GM21381 (cell line): ENCODE measurements around the gene GDPD3.

ENCODE experiments used
- ATAC-seq: cut with Tn5 transposase; IDR thresholded peaks from one replicate; pipeline ENCODE4 v1.9.1; 2021; ENCODE audit warnings: mild to moderate bottlenecking, moderate library complexity; ENCODE audit not compliant: unreplicated experiment

The GDPD3 gene

DNA sequence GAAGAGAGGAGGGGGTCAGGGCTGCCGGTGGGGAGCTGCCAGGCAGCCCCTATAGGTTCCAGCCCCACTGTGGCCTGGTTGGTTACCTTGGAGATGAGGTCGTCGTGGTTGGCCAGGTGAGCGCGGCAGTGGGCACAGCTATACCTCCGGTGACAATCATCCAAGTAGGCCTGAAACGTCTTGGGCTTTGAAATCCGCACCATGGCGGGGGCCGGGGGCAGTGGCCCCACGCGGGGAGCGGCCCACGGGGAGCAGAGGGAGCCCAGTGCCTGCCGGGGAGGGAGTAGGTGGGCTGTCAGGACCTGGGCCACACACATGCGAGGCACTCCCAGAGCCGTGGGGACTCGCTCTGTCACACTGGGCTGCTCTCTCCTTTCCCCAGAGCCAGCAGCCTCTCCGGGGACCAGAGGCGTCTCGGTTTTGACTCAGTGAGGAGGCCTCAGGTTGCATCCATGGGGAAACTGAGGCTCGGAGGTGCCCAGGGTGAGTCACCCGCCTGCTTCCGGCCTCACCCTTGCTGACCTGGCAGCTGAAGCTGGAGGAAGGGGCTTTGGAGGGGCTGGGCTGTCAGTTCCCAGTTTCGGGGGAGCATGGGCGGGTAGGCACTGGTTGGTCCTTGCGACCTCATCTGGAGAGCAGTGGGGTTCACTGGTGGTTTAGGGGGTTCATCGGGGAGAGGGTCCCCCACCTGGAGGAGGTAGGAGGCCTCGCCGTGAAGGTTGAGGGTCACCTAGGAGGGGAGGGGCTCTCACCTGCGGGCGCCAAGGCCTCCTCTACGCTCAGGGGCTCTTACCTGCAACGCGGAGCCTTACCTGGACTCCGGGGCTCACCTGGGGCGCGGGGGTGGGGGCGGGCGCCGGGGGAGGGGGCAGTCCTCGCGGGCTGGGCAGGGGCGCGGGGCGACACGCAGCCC lies 17.9 kb downstream of the GDPD3 start:
- ATAC-seq = no peak

- no peak for ATAC-seq
Measured at GRCh38 chr16:30094541-30095165, 18.7 kb downstream of the GDPD3 start.

DNA sequence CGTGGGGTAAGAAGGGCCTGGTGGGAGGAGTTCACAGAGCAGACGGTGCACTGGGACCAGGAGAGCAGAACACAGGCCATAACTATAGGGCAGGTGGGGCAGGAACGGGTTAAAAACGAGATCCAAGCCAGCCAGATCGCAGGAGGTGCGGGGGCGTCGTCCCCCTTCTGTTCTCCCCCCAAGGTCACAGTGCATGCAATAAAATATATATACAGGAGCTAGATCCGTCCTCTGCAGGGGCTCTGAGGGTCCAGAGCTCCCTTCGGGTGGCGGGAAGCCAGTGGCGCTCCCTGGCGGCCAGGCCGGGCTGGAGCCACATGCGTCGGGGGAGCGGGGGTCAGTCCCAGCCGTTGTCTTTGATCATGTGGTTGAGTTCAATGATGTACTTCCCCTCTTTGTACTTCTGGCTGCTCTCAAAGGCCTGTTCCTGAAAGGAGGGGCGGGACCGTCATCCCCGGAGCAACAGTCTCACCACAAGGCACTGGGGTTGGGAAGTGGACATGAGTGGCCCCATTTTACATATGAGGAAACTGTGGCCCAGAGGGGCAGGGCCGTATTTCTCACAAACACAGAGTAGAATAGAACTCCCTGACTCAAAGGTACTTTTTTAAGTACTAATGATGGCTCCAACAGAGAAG lies 20.8 kb downstream of the GDPD3 start:
- peak; percentile 43 for ATAC-seq

DNA sequence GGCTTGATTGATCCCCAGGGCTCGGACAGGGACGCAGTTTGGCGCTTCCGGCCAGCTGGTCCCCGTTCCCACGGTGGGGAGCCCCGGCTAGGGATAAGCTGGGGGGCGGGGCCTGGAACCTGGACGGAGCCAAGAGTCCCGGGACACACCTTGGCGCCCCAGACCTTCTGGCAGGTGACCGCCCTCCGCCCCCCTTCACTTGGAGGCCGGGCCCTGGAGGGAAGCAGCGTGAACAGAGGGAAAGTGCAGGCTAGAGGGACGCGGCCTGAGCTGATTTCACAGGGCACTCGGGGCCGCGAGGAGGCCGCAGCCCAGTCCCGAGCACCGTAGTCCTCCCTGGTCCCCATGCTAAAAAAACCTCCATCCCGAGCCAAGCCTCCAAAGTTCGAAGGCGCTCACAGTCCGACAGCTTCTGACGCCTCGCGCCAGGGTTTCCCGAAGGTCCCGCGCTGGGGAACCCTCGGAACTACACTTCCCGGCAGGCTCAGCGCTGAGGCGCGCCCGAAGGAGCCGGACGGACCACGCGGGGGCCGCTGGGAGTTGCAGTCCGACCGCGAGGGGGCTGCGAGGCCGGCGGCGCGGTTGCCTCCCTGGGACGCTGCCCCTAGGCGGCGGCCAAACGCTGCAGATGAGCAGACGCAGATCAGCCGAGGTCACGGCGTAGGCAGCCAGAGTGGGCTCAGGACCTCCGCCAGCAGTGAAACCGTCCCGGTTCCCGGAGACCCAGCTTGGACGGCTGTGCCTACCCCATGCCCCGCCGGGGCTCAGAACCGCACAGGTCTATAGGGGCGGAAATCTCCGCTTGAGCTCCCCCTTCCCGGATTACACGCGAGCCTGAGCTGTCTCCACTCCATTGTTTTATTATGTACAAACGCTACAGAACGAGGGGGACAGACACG lies 21.6 kb downstream of the GDPD3 start, which contains the start of gene TBX6:
Gene TBX6 (minus strand): TSS at position 451 of the 899 bp plus-strand sequence. CDS start 731 bp downstream, outside the sequence.
- ATAC-seq = peak; percentile 62

DNA sequence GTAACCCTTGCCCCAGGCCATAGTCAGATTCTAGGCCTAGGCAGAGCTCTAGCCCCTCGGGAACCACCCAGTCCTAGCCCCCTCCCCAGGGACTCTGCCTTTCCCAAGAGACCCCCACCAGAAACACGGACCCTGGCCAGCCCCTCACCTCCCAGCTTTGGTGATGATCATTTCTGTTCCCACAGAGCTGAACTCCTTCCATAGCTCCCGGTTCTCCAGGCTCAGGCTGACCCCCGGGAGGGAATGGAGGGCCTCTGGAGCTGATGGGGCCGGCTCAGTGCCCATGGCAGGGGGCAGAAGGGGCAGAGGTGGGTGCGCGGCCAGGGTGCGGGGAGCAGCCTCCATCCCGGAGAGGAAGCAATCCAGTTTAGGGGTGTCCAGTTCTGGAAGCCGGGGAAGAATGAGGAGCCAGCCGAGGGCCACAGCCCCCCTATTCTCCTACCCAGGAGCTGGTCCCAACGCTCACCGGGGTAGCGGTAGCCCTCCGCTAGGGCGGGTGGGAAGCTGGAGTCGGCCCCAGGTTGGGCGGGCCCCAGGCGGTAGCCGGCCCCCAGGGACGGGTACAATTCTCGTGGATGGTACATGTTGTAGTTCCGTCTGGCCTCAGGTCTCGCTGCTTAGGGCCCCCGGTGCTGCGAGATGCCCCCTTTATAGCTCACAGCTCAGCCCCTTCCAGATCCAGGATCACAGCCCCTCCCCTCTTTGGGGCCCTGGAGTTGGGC lies 22.6 kb downstream of the GDPD3 start:
- no peak for ATAC-seq

DNA sequence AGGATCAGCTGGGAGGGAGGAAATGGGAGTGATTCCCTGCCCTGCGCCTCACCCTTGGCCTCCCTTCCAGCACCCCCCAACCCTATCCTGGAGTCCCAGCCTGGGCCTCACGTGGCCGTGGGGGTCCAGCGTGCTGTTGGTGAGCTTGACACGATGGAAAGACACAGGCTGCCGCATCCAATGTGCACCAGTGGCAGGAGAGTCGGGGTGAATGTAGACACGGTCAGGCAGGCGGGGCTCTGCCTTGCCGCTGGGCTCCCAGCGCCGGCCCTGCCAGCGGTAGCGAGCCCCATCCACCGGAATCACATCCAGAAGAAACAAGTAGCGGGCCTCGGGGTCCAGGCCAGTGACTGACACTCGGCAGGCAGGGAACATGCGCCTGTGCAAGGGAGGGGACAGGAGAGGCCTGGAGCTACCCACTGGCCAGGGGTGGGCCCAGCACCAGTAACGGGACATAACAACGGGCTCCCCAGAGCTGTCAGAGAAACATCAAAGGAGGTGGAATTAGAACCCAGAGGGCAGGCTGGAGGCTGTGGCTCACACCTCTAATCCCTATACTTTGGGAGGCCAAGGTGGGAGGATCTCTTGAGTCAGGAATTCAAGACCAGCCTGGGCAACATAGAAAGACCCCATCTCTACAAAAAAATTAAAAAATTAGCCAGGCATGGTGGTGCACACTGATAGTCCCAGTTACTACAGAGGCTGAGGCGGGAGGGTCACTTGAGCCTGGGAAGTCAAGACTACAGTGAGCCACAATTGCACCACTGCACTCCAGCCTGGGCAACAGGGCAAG lies 24.3 kb downstream of the GDPD3 start:
- ATAC-seq = no peak

DNA sequence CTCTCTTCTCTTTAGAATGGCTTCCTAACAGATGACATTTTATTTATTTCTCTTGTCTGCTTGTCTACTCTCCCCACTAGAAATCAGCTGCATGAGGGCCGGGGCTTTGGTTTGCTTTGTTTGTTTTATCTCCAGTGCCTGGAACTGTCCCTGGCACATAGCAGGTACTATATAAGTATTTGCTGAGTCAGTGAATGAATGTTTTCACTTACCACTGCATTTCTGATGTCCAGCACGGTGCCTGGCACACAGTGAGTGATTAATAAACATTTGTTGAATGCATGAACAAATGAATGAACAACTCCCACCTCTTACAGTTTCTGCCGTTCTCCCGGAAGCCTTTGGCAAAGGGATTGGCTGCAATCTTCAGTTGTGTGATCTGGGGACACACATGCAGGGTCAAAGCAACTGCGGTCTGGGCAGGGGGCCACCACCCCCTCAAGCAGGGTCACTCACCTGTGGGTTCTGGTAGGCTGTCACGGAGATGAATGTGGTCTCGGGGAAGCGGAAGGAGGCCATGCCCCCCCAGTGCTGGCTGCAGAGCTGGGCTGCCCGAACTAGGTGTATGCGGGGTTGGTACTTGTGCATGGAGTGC lies 25.0 kb downstream of the GDPD3 start:
- no peak for ATAC-seq

- ATAC-seq = no peak
Measured at GRCh38 chr16:30087181-30087898, 26.0 kb downstream of the GDPD3 start.

DNA sequence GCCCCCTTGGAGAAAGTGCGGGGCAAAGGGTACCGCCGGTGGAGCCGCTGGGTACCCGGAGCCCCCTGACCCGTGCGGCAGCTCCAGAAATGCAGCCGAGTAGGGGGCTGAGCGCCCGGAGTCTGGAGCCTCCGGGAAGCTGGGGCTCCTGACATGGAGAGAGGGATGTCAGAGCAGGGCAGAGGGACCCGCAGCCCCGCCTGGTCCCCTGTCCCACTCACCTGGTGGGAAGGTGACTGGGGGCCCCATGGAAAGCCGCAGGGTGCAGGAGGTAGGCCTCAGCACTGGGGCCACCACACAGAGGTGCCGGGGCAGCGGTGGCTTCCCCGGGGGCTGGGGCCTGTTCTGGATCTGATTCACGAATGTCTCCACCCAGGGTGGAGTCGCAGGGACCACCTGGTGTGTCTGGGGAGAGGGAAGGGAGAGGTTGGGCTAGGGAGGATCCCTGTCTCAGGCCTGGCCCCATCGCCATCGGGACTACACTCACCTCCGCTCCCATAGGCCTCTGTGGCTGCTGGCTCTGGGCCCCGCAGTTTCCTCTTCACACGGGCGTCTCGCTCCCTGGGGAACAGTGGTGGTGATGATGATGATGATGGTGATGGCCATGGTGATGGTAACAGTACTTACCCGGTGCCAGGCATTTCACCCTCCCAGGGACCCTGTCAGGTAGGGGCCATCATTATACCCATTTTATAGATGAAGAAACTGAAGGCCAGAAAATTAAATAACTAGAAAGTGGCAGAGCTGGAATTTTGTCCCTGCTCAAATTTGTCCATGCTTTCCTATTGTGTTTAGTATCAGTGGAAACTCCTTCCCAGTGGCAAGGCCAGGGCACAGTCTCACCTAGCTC lies 26.8 kb downstream of the GDPD3 start:
- ATAC-seq = no peak

DNA sequence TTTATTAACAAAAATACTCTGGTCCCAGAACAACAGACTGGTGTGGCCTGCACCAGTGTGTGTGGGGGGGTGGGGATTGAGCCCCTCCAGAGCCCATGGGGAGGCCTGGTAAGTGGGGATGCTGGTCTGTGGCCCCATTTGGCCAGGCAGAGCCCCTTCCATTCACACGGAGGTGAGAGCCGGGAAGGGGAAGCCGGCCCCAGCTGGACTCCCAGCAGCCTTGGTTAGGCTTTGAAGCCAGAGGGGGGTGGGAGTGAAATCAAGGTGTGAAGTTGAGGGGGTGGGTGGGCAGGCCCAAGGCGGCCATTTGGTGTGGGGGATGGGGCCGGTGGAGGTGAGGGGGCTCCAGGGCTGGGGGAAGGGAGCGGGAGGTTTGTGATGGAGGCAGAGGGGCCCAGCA lies 27.5 kb downstream of the GDPD3 start:
- no peak for ATAC-seq

- ATAC-seq = no peak
Measured at GRCh38 chr16:30085247-30085646, 28.1 kb downstream of the GDPD3 start.

DNA sequence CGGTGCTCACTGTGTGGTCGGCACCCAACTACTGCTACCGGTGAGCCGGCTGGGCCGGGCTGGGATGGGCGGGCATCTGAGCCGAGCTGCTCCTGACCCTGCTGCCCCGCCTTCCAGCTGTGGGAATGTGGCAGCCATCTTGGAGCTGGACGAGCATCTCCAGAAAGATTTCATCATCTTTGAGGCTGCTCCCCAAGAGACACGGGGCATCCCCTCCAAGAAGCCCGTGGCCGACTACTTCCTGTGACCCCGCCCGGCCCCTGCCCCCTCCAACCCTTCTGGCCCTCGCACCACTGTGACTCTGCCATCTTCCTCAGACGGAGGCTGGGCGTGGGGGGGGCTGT lies 28.5 kb downstream of the GDPD3 start:
- no peak for ATAC-seq

DNA sequence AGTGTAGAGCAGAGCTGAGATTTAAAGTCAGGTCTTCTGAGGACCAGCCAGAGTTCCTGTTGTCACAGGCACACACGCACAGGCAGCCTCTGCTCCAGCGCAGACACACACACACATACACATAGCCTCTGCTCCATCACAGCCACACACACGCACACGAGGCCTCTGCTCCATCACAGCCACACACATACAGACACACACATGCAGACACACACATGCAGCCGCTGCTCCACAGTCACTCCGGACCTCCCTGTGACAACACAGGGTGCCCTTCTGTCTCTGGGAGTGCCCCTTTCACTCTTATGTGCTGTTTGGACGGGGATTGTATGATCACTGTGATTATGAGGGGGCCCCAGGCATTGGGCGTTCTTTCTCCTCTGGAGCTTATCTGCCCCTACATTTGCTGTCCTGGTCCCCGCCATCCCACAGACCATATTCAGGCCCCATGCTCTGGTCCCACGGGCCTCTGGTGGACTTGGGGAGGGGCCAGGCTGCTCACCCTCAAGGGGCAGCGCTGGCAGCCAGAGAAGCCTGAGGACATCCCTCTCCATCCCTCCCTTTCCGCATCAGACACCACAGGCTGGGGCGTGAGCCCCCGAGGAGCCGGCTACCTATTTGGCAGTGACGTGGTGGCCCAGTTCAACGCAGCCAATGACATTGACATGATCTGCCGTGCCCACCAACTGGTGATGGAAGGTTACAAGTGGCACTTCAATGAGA lies 29.1 kb downstream of the GDPD3 start:
- ATAC-seq = no peak

DNA sequence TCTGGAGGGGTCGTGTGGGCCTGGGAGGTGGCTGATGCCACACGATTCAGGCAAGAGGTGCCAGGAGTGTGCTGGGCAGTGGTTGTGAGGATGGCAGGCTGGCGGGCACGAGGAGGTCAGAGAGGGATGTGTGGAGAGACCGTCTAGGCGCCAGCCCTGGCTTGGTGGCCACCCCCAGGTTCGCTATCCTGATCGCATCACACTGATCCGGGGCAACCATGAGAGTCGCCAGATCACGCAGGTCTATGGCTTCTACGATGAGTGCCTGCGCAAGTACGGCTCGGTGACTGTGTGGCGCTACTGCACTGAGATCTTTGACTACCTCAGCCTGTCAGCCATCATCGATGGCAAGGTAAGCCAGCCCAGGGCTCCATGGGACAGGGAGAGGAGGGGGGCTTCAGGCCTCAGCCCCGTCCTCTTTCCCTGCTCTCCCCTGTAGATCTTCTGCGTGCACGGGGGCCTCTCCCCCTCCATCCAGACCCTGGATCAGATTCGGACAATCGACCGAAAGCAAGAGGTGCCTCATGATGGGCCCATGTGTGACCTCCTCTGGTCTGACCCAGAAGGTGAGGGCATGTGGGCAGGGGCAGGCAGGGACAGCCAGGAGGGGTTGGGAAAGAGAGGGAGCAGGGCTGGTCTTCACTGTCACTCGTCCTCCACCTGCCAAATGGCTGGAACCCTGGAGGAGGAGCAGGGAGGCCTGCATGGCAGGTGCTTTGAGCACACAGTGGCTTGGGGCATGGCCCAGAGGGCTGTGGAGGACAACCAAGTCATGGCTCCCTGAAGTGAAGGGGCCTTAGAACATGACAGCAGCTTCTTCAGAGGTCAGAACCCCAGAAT lies 29.9 kb downstream of the GDPD3 start:
- ATAC-seq = no peak

- ATAC-seq = no peak
Measured at GRCh38 chr16:30082545-30083090, 30.7 kb downstream of the GDPD3 start.

DNA sequence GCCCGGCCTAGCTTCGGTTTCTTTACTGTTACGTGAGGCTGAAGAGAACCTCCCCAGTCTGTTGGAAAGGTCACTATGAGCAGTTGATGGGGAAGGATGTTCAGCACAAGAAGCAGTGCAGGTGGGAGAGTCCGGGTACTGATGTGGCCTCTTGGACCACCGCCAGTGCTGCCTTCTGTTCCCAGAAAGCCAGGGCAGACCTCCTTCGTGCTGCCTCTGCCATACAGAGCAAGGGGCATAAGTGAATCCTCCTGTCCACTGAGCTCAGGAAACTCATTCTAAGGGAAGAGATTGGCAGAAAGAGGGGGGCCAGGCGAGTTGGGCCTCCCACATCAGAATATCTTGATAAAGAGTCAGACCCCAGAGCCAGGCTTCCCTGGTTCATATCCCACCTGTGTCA lies 33.9 kb downstream of the GDPD3 start:
- ATAC-seq = no peak
